H1 (cell line): ENCODE measurements around the gene CADM1. TPM values are rescaled to one million over a fixed set of nuclear protein-coding genes. Genes with fewer than 3 reads are reported as not detected.

Experiments
- CTCF ChIA-PET: fragments of 300-600 bp; sonication (Branson Sonifier 250); formaldehyde crosslinking; loops from one replicate; lab custom pipeline; 2021; ENCODE audit not compliant: partially characterized antibody; lab: Charles Lee
- POLR2A ChIA-PET: fragments of 300-600 bp; sonication (Branson Sonifier 250); formaldehyde crosslinking; loops from one replicate; lab custom pipeline; 2021; ENCODE audit warnings: inconsistent platforms; ENCODE audit not compliant: partially characterized antibody; lab: Charles Lee
- DNase-seq, 2 experiments: peaks; one replicate each; pipeline versions ENCODE4 v3.0.0 to v3.0.0-alpha.2; 2010 to 2022; ENCODE audit warnings: low spot score in 2 of 2, low read depth in 1 of 2, mixed read lengths in 1 of 2
- FAIRE-seq: peaks from 2 replicates; lab custom pipeline; 2011; peaks lifted over from hg19 to GRCh38; lab: Jason Lieb, UNC
- H2AFZ ChIP-seq: 2 replicates; pipeline ENCODE4 v1.8.1; 2012; ENCODE audit warnings: low read length, inconsistent platforms
- H2AK5ac ChIP-seq: 2 replicates; pipeline ENCODE4 v1.6.1; 2013; ENCODE audit warnings: low read depth, low read length
- H2BK120ac ChIP-seq: replicated peaks from 2 replicates; pipeline ENCODE3; 2013; ENCODE audit warnings: low read depth, low read length, inconsistent platforms
- H2BK12ac ChIP-seq: 2 replicates; pipeline ENCODE4 v1.6.1; 2013; ENCODE audit warnings: low read depth, low read length
- H2BK15ac ChIP-seq: 2 replicates; pipeline ENCODE4 v1.6.1; 2013; ENCODE audit warnings: low read length
- H2BK20ac ChIP-seq: 2 replicates; pipeline ENCODE4 v1.6.1; 2013; ENCODE audit warnings: low read length
- H2BK5ac ChIP-seq: 2 replicates; pipeline ENCODE4 v1.6.1; 2013; ENCODE audit warnings: low read depth, low read length
- H3K14ac ChIP-seq: 2 replicates; pipeline ENCODE4 v1.6.1; 2013; ENCODE audit warnings: inconsistent platforms; ENCODE audit not compliant: insufficient read length
- H3K18ac ChIP-seq: 2 replicates; pipeline ENCODE4 v1.6.1; 2013; ENCODE audit warnings: low read length; ENCODE audit errors: extremely low read depth
- H3K23ac ChIP-seq: 2 replicates; pipeline ENCODE4 v1.6.1; 2013; ENCODE audit warnings: inconsistent platforms; ENCODE audit not compliant: insufficient read length
- H3K23me2 ChIP-seq: 2 replicates; pipeline ENCODE4 v1.6.1; 2013; ENCODE audit warnings: low read depth, low read length
- H3K27ac ChIP-seq: 2 replicates; pipeline ENCODE4 v1.6.1; 2011; ENCODE audit warnings: low read depth, low read length, inconsistent platforms
- H3K27me3 ChIP-seq, 4 experiments: replicated peaks in 1 of 4; 1 replicate in 1 of 4; 2 replicates in 3 of 4; pipeline versions ENCODE4 v1.6.1 to v1.8.1; 2011 to 2013; ENCODE audit warnings: low read length in 3 of 4, mild to moderate bottlenecking in 3 of 4, inconsistent platforms in 2 of 4, mixed read lengths in 2 of 4, moderate library complexity in 1 of 4; ENCODE audit not compliant: control insufficient read depth in 3 of 4, insufficient read depth in 3 of 4; ENCODE audit errors: extremely low read depth in 1 of 4
- H3K36me3 ChIP-seq, 4 experiments: 2 replicates each; pipeline versions ENCODE4 v1.6.1 to v1.8.1; 2011 to 2013; ENCODE audit warnings: mild to moderate bottlenecking in 4 of 4, low read length in 3 of 4, moderate library complexity in 2 of 4, control low read depth in 1 of 4, inconsistent platforms in 1 of 4; ENCODE audit not compliant: insufficient read depth in 4 of 4, control insufficient read depth in 2 of 4
- H3K4ac ChIP-seq: replicated peaks from 2 replicates; pipeline ENCODE3; 2013; ENCODE audit warnings: low read length, low read depth, mixed read lengths, inconsistent platforms; ENCODE audit not compliant: insufficient read length
- H3K4me1 ChIP-seq, 4 experiments: replicated peaks in 1 of 4; 1 replicate in 1 of 4; 2 replicates in 3 of 4; pipeline versions ENCODE4 v1.6.1 to v1.8.1; 2011 to 2013; ENCODE audit warnings: low read length in 3 of 4, inconsistent platforms in 2 of 4, mixed read lengths in 1 of 4; ENCODE audit not compliant: insufficient read depth in 4 of 4, control insufficient read depth in 3 of 4
- H3K4me2 ChIP-seq, 2 experiments: 2 replicates each; pipeline versions ENCODE4 v1.6.1 to v1.8.1; 2011 to 2013; ENCODE audit warnings: low read depth in 2 of 2, low read length in 2 of 2, control low read depth in 1 of 2, inconsistent platforms in 1 of 2, mild to moderate bottlenecking in 1 of 2; ENCODE audit not compliant: insufficient read depth in 1 of 2
- H3K4me3 ChIP-seq, 4 experiments: fragments of 200-600, 300-600 bp in 1 of 4; sonication (generic), shearing (Covaris generic), sonication (Bioruptor Twin) in 1 of 4; 2 replicates each; pipeline versions ENCODE4 v1.5.1 to v1.8.1; 2011 to 2016; ENCODE audit warnings: low read length in 4 of 4, low read depth in 3 of 4, control low read depth in 2 of 4, inconsistent platforms in 2 of 4, mild to moderate bottlenecking in 2 of 4, mixed read lengths in 1 of 4, moderate library complexity in 1 of 4; ENCODE audit not compliant: insufficient read depth in 2 of 4; ENCODE audit errors: extremely low read depth in 1 of 4
- H3K56ac ChIP-seq: replicated peaks from 2 replicates; pipeline ENCODE3; 2013; ENCODE audit warnings: low read depth, mild to moderate bottlenecking, mixed read lengths, low read length, inconsistent platforms; ENCODE audit not compliant: insufficient read length
- H3K79me1 ChIP-seq: 2 replicates; pipeline ENCODE4 v1.6.1; 2013; ENCODE audit warnings: low read depth, low read length, control low read depth
- H3K79me2 ChIP-seq, 2 experiments: 2 replicates each; pipeline versions ENCODE4 v1.6.1 to v1.8.1; 2012 to 2013; ENCODE audit warnings: low read length in 2 of 2, mild to moderate bottlenecking in 2 of 2, inconsistent platforms in 1 of 2; ENCODE audit not compliant: insufficient read depth in 2 of 2, control insufficient read depth in 1 of 2
- H3K9ac ChIP-seq, 4 experiments: replicated peaks in 1 of 4; 1 replicate in 1 of 4; 2 replicates in 3 of 4; pipeline versions ENCODE4 v1.6.1 to v1.8.1; 2011 to 2013; ENCODE audit warnings: low read depth in 3 of 4, low read length in 3 of 4, control low read depth in 2 of 4, mild to moderate bottlenecking in 2 of 4, moderate library complexity in 2 of 4, inconsistent platforms in 1 of 4; ENCODE audit errors: extremely low read depth in 1 of 4
- H3K9me3 ChIP-seq, 2 experiments: 2 replicates each; pipeline versions ENCODE4 v1.6.1 to v1.8.1; 2012 to 2013; ENCODE audit warnings: mild to moderate bottlenecking in 2 of 2, moderate library complexity in 2 of 2, control low read depth in 1 of 2, inconsistent platforms in 1 of 2, low read depth in 1 of 2, low read length in 1 of 2, mixed read lengths in 1 of 2; ENCODE audit not compliant: insufficient read depth in 2 of 2
- H4K20me1 ChIP-seq, 2 experiments: replicated peaks in 1 of 2; 2 replicates each; pipeline versions ENCODE3 to v1.8.1; 2011 to 2013; ENCODE audit warnings: inconsistent platforms in 2 of 2, low read length in 2 of 2, mild to moderate bottlenecking in 1 of 2; ENCODE audit not compliant: insufficient read depth in 2 of 2, control insufficient read depth in 1 of 2
- H4K5ac ChIP-seq: 2 replicates; pipeline ENCODE4 v1.6.1; 2013; ENCODE audit warnings: low read length, low read depth, mixed read lengths, inconsistent platforms; ENCODE audit not compliant: insufficient read length
- H4K8ac ChIP-seq: 2 replicates; pipeline ENCODE4 v1.8.0; 2013; ENCODE audit warnings: mild to moderate bottlenecking, moderate library complexity, low read length, inconsistent platforms; ENCODE audit not compliant: insufficient read depth; ENCODE audit errors: extremely low read depth
- H4K91ac ChIP-seq: replicated peaks from 2 replicates; pipeline ENCODE3; 2013; ENCODE audit warnings: low read length, mixed read lengths, inconsistent platforms; ENCODE audit not compliant: insufficient read length
- CTCF ChIP-seq, 3 experiments: IDR thresholded peaks; 1 replicate in 2 of 3; 2 replicates in 1 of 3; pipeline versions ENCODE4 v1.5.1 to v1.6.1; 2011; ENCODE audit warnings: low read length in 3 of 3, mild to moderate bottlenecking in 3 of 3, inconsistent platforms in 2 of 3, low read depth in 1 of 3, moderate library complexity in 1 of 3; ENCODE audit not compliant: insufficient read depth in 1 of 3; ENCODE audit errors: control extremely low read depth in 1 of 3
- KDM4A ChIP-seq: IDR thresholded peaks from one replicate; pipeline ENCODE4 v1.7.1; 2012; ENCODE audit warnings: low read depth, mild to moderate bottlenecking, moderate library complexity, low read length, inconsistent platforms; ENCODE audit not compliant: severe bottlenecking
- POU5F1 ChIP-seq: IDR thresholded peaks from 2 replicates; pipeline ENCODE4 v1.6.1; 2011; ENCODE audit warnings: low read depth, mild to moderate bottlenecking, low read length, moderate library complexity
- RAD21 ChIP-seq, 2 experiments: IDR thresholded peaks in 1 of 2; conservative IDR thresholded peaks in 1 of 2; 2 replicates each; pipeline ENCODE4 v1.6.1; 2011; ENCODE audit warnings: low read depth in 2 of 2, low read length in 2 of 2, improper control_type of control experiment in 1 of 2, inconsistent platforms in 1 of 2, mild to moderate bottlenecking in 1 of 2, moderate library complexity in 1 of 2
- SIN3A ChIP-seq, 2 experiments: IDR thresholded peaks in 1 of 2; conservative IDR thresholded peaks in 1 of 2; 2 replicates each; pipeline ENCODE4 v1.6.1; 2011 to 2012; ENCODE audit warnings: low read length in 2 of 2, improper control_type of control experiment in 1 of 2, low read depth in 1 of 2, mild to moderate bottlenecking in 1 of 2
- TBP ChIP-seq: IDR thresholded peaks from 2 replicates; pipeline ENCODE4 v1.6.1; 2011; ENCODE audit warnings: low read depth, low read length, improper control_type of control experiment
- WGBS, 2 experiments: shearing (Covaris generic) in 1 of 2; methylation state at CpG; one replicate each; pipeline versions ENCODE4 v1.1.6 to v1.1.7; 2013 to 2015; ENCODE audit warnings: low lambda C conversion rate in 2 of 2, mixed read lengths in 2 of 2, inconsistent platforms in 1 of 2, low coverage in 1 of 2, missing lambda C conversion rate in 1 of 2; ENCODE audit not compliant: insufficient replicate concordance in 2 of 2, insufficient coverage in 1 of 2, insufficient read length in 1 of 2; ENCODE audit errors: extremely low coverage in 1 of 2, missing lambda C conversion rate in 1 of 2; 5-methylcytosine and 5-hydroxymethylcytosine counted together
- polyA plus RNA-seq, 7 experiments: library from polyadenylated mRNA; depleted of rRNA in 3 of 7; stranded (reverse) in 5 of 7; unstranded in 2 of 7; fragments of >200 nt in 5 of 7; fragments of 200-250 nt in 2 of 7; gene quantifications; 1 replicate in 5 of 7; 2 replicates in 1 of 7; 4 replicates in 1 of 7; pipeline versions ENCODE4 v1.2.1 to v1.2.3, GENCODE V29; 2011 to 2013; ENCODE audit warnings: missing spikeins in 2 of 7, mixed read lengths in 2 of 7
- total RNA-seq: library from RNA; stranded (reverse); fragmentation: NEBNext Ultra II Directional; extraction: Animal tissue kit (Norgen Biotek cat#: 25700); gene quantifications from 2 replicates; pipeline ENCODE4 v1.2.1, GENCODE V29; 2021

CADM1 gene
- total and polyA plus RNA-seq, 2 of the 8 experiments (the other 6 are each of a cell fraction or from before 2014, with no cell fraction given), result 8.3 to 25.3 TPM

GRCh38 chr11:115215694-115216617 lies 288.3 kb downstream of the CADM1 start:
- no peak overlapping the region for H4K5ac ChIP-seq
- H3K36me3 ChIP-seq, result no peaks in the 10 kb centered on the region; a peak in 1 of 8 replicates
- CTCF ChIA-PET, result interaction anchor here (0.6 to 2.7 kb wide), 47 partner anchors 9 to 1103 kb away, joined by 3 to 19 read pairs (median 4); no protein-coding TSS in a partner anchor
- no peak overlapping the region for H3K23ac ChIP-seq
- no peak overlapping the region for H3K4ac ChIP-seq
- H2AFZ ChIP-seq, result no peak overlapping the region
- H2BK15ac ChIP-seq, result no peak overlapping the region
- no peak overlapping the region for H3K18ac ChIP-seq
- no peaks in the 10 kb centered on the region for H3K23me2 ChIP-seq
- no peak overlapping the region for H3K4me3 ChIP-seq
- H3K4me2 ChIP-seq, result no peak overlapping the region
- 79% methylated on average over 10 of the region's 11 CpGs; no CpG with 5 or more reads in 1 of the 2 experiments for WGBS, 2 experiments
- POLR2A ChIA-PET, result interaction anchor here (2.1 kb wide), 1 partner anchor 11 kb away, joined by 7 read pairs; no protein-coding TSS in a partner anchor
- H3K27me3 ChIP-seq, result no peaks in the 10 kb centered on the region
- no peak overlapping the region for H3K56ac ChIP-seq
- H3K9ac ChIP-seq, result no peak overlapping the region
- TF ChIP-seq TBP (no peak), RAD21 (IDR thresholded peaks at IDR 0.05 in 1 of 2, conservative IDR thresholded peaks at IDR 0.05 in 1 of 2; ENCODE audit: low read depth in 2 of 2, low read length in 2 of 2) (peak; percentile 47 to 54; a peak in 3 of 4 replicates), CTCF (IDR thresholded peaks at IDR 0.05; ENCODE audit: control extremely low read depth in 1 of 3, insufficient read depth in 1 of 3, low read depth in 1 of 3, low read length in 3 of 3) (peak; percentile 44 to 74 (median 69)), KDM4A (no peak), SIN3A (conservative IDR thresholded peaks at IDR 0.05 in 1 of 2, IDR thresholded peaks at IDR 0.05 in 1 of 2; ENCODE audit: low read depth in 1 of 2, low read length in 2 of 2) (no peak), POU5F1 (no peak)
- no peak overlapping the region for H2BK5ac ChIP-seq
- H2BK120ac ChIP-seq, result no peak overlapping the region
- no peak overlapping the region for H2BK20ac ChIP-seq
- no peak overlapping the region for H4K91ac ChIP-seq
- H3K4me1 ChIP-seq, result peaks cover 0 to 4% (median 0%) of the 10 kb centered on the region in 4 experiments; a peak in 1 of 7 replicates
- H2BK12ac ChIP-seq, result no peak overlapping the region
- FAIRE-seq (peak; percentile 94), DNase-seq (no peak)
- no peak overlapping the region for H2AK5ac ChIP-seq
- H4K8ac ChIP-seq, result no peak overlapping the region; the same call in 1 of the 2 replicates
- no peaks in the 10 kb centered on the region for H3K79me2 ChIP-seq
- H3K14ac ChIP-seq, result no peak overlapping the region
- no peaks in the 10 kb centered on the region for H3K79me1 ChIP-seq
- H4K20me1 ChIP-seq, result no peaks in the 10 kb centered on the region
- H3K9me3 ChIP-seq, result no peaks in the 10 kb centered on the region
- no peak overlapping the region for H3K27ac ChIP-seq
